Upper lobe of right lung (tissue), 1 donor: Measurements from ENCODE around the gene TNRC6C. TPM values are rescaled to one million over a fixed set of nuclear protein-coding genes. Genes with fewer than 3 reads are reported as not detected.

Experiments used
- ATAC-seq: fragments of 200-7000 bp; cut with Tn5 transposase; one replicate; pipeline ENCODE4 v1.9.1; 2020; ENCODE audit warnings: mild to moderate bottlenecking, moderate library complexity
- DNase-seq: peaks from one replicate; pipeline ENCODE4 v3.0.0-alpha.2; 2020
- H3K27ac ChIP-seq: fragments of 200-600 bp; one replicate; pipeline ENCODE4 v1.8.0; 2022
- H3K27me3 ChIP-seq: fragments of 200-600 bp; one replicate; pipeline ENCODE4 v1.8.0; 2022; ENCODE audit warnings: mild to moderate bottlenecking
- H3K36me3 ChIP-seq: fragments of 200-600 bp; one replicate; pipeline ENCODE4 v1.8.0; 2022
- H3K4me1 ChIP-seq: fragments of 200-600 bp; one replicate; pipeline ENCODE4 v1.8.0; 2022
- H3K4me3 ChIP-seq: fragments of 200-600 bp; one replicate; pipeline ENCODE4 v1.8.0; 2022; ENCODE audit warnings: mild to moderate bottlenecking
- H3K9me3 ChIP-seq: fragments of 200-600 bp; one replicate; pipeline ENCODE4 v1.8.0; 2022
- intact Hi-C: fragments of 100-400 bp; cut with DNase I; formaldehyde crosslinking; loops from one replicate; pipeline ENCODE4 v1.11.0; 2022
- total RNA-seq: library from RNA; stranded (reverse); fragmentation: NEBNext Ultra II Directional; extraction: Animal tissue kit (Norgen Biotek cat#: 25700); gene quantifications from one replicate; pipeline ENCODE4 v1.2.1, GENCODE V29; 2021
- TF ChIP-seq, protein P1 (sequence below): fragments of 200-600 bp; IDR thresholded peaks from one replicate; pipeline ENCODE4 v1.8.0; 2022; ENCODE audit warnings: antibody characterized with exemption
- donor health status: DM: no; HTN: yes; CAD: no; lungs with severe emphysema.

The TNRC6C gene
- total RNA-seq, 1 donor from 2014 or later, result 21.7 TPM

DNA sequence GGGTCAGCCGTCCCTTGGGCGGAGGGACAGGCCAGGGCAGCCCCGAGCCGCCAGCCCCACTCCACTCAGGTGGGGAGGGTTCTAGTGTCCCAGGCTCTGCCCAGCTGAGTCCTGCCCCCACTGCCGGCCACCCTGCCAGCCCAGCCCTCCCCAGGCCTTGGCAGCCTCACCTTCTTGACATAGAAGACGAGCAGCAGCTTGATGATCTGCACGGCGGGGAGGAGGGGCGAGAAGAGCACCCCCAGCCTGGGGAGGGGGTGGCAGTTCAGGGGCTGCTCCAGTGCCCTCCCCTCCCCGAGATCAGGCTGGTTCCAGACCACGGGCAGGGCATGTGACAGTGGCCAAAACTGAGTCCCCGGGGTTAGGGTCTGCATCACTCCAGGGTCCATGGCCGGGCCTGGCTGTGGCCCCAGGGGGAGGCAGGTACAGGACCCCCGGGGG is 160.3 kb downstream of the TNRC6C start:
- intact Hi-C loops, result loop anchor here (10.0 kb wide), 1 partner anchor 56 kb away; no protein-coding TSS in a partner anchor
- Histone ChIP-seq H3K4me3 (no peak overlapping the region), H3K4me1 (no peaks in the 10 kb centered on the region), H3K27me3 (no peaks in the 10 kb centered on the region), H3K9me3 (no peaks in the 10 kb centered on the region), H3K36me3 (peaks cover 41% of the 10 kb centered on the region), H3K27ac (no peak overlapping the region)
- TF ChIP-seq, protein P1, sequence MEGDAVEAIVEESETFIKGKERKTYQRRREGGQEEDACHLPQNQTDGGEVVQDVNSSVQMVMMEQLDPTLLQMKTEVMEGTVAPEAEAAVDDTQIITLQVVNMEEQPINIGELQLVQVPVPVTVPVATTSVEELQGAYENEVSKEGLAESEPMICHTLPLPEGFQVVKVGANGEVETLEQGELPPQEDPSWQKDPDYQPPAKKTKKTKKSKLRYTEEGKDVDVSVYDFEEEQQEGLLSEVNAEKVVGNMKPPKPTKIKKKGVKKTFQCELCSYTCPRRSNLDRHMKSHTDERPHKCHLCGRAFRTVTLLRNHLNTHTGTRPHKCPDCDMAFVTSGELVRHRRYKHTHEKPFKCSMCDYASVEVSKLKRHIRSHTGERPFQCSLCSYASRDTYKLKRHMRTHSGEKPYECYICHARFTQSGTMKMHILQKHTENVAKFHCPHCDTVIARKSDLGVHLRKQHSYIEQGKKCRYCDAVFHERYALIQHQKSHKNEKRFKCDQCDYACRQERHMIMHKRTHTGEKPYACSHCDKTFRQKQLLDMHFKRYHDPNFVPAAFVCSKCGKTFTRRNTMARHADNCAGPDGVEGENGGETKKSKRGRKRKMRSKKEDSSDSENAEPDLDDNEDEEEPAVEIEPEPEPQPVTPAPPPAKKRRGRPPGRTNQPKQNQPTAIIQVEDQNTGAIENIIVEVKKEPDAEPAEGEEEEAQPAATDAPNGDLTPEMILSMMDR, result no peak
- no peak for ATAC-seq
- no peak for DNase-seq

DNA sequence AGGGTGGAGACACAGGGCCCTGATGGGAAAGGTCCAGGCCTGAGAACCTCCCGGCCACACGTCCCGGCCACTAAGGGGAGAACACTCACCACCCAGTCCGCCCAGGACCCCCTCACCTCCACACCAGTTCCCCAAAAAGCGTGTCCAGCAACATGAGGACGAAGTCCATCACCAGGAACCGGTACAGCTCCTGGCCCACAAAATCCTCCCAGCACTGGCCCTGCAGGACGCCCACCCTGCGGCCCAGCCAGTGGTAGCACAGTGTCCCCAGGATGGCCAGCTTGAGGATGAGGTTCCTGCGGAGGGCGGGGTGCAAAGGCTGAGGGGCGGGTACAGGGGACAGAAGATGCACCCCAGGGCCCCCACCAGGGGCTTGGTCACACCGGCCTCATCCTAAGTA is 162.0 kb downstream of the TNRC6C start:
- ATAC-seq (no peak), DNase-seq (no peak)
- Histone ChIP-seq H3K27me3 (no peaks in the 10 kb centered on the region), H3K27ac (no peak overlapping the region), H3K9me3 (no peaks in the 10 kb centered on the region), H3K4me3 (no peak overlapping the region), H3K4me1 (peaks cover 11% of the 10 kb centered on the region), H3K36me3 (peaks cover 58% of the 10 kb centered on the region)
- TF ChIP-seq, protein P1, result no peak
- intact Hi-C loops, result no loop called here

DNA sequence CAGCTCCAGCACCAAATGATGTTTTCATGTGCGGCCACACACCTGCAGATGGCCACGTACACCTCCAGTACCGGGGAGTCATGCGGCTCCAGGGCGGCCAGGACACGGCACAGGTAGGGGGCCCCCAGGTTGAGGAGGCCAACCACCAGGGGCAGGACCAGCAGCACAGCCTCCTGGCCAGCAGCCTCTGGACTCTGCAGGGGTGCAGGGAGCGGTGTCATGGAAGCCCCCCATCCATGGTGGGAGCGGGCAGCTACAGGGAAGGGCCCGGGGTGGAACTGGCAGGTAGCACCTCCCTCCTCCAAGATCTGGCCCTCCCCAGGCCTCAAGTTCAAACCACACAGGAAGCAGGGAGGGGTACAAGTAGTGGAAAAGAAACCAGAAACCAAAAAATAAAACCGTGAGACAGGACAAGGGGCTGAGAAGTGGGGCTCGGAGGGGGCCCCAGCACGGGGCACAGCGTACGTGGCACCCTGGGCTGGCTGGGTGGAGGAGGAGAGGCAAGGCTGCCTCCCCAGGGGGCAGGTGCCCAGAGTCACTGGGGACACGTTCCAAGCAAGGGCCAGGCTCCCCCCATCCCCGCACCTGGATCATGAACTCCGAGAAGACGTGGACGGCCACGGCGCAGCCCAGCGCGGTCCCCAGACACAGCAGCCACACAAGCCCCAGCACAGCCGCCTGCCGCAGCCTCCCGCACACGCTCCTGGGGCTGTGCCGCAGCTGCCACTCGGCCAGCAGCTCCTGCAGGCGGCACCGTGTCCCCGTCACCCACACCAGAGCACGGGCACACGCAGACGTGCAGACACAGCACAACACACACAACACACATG is 162.7 kb downstream of the TNRC6C start:
- Histone ChIP-seq H3K27me3 (no peaks in the 10 kb centered on the region), H3K4me1 (peaks cover 17% of the 10 kb centered on the region), H3K9me3 (no peaks in the 10 kb centered on the region), H3K27ac (no peak overlapping the region), H3K36me3 (peaks cover 65% of the 10 kb centered on the region), H3K4me3 (no peak overlapping the region)
- intact Hi-C loops, result no loop called here
- TF ChIP-seq, protein P1, result no peak
- no peak for ATAC-seq
- DNase-seq, result no peak

DNA sequence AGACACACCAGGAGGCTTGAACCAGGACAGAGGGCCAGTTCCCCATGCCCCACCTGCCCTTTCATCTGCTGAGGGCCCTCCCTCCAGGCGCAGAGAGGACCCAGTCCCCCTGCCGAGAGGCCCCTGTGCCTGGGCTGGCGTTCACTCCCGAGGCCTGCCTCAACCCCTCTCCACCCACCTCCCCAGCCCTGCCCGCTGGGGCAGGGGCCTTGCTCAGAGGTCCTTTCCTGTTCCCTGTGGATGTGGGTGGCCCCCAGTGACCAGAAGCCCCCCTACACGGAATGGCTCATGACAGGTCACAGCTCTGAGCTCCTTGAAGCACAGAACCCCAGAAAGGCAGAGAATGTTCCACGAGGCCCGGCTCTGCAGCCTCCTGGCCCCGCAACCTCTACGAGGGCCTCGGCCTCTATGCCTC is 163.3 kb downstream of the TNRC6C start:
- no peaks in the 10 kb centered on the region for H3K27me3 ChIP-seq
- H3K4me1 ChIP-seq, result peaks cover 23% of the 10 kb centered on the region
- no peak for ATAC-seq
- H3K4me3 ChIP-seq, result no peak overlapping the region
- intact Hi-C loops, result no loop called here
- no peaks in the 10 kb centered on the region for H3K9me3 ChIP-seq
- TF ChIP-seq, protein P1, result no peak
- no peak overlapping the region for H3K27ac ChIP-seq
- H3K36me3 ChIP-seq, result peaks cover 66% of the 10 kb centered on the region
- DNase-seq, result no peak

DNA sequence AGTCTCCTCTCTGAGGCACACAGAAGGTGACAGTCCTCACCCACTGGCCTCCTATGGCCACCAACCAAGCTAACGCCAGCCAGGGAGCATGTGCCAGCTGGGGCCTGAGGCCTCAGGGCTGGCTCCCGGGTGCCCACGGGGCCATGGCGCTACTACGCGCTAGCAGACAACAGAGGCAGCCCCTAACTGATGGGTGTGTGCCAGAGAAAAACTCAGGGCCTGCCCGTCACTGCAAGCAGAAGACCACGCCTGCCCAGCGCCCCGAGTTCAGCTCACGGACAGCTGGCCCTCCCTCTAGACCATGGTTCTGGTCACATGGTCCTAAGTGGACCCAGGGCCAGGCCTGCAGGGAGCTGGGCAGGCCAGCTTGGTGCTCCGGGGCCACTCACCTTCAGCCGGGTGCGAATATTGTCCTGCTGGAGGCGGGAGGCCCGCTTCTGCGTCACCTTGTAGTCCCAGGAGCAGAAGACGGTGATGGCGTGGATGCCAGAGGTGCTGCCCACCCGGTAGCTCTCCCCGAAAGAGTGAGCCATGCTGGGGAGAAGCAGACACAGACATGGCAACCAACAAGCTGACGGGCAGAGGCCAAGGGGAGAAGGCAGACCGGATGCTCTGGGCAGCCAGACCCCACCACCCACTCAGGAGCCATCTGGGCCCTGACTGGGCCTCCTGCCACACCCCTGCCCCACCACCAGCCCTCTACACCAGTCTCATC is 163.9 kb downstream of the TNRC6C start:
- intact Hi-C loops, result no loop called here
- DNase-seq (no peak), ATAC-seq (no peak)

More for the DNA sequence above, 163.9 kb downstream of the TNRC6C start:
- Histone ChIP-seq H3K4me3 (no peak overlapping the region), H3K9me3 (no peaks in the 10 kb centered on the region), H3K4me1 (peaks cover 26% of the 10 kb centered on the region), H3K27ac (no peak overlapping the region), H3K27me3 (no peaks in the 10 kb centered on the region), H3K36me3 (peaks cover 66% of the 10 kb centered on the region)
- TF ChIP-seq, protein P1, result no peak
